ENCODE results near the gene CCDC61. TPM values are rescaled to one million over a fixed set of nuclear protein-coding genes. Genes with fewer than 3 reads are reported as not detected.

Gene CCDC61
- total RNA-seq, 1 donor: 3.6 TPM

DNA sequence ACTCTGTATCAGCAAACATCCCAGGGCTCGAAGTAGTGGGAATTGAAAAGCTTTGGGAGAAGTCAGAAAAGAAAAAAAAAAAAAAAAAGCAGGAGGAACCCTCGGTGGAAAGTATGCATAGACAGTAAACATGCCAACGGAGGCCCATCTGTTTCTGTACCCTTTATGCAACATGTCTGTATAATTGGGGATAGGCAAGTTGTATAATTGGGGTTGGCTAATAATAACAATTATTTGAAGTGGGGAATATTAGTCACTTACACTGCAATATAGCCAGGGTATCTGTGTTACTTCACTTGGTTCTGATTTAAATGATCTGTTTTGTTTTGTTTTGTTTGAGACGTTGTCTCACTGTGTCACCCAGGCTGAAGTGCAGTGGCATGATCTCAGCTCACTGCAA is 57.6 kb downstream of the CCDC61 start:
- DNase-seq (ENCODE audit: insufficient read length, low spot score, missing footprints): no peak
- H3K9me3 ChIP-seq (ENCODE audit: low read depth, low read length): no peaks in the 10 kb centered on the region
- no peaks in the 10 kb centered on the region for H3K36me3 ChIP-seq (ENCODE audit: insufficient read depth, low read length)
- H3K4me3 ChIP-seq (ENCODE audit: insufficient read depth, low read length): no peak overlapping the region
- no peaks in the 10 kb centered on the region for H4K20me1 ChIP-seq (ENCODE audit: insufficient read depth, low read length)
- no peak overlapping the region for H3K4me2 ChIP-seq (ENCODE audit: insufficient read depth, low read length)
- H3K27ac ChIP-seq (ENCODE audit: low read depth, low read length): no peak overlapping the region
- TF ChIP-seq, protein P1, sequence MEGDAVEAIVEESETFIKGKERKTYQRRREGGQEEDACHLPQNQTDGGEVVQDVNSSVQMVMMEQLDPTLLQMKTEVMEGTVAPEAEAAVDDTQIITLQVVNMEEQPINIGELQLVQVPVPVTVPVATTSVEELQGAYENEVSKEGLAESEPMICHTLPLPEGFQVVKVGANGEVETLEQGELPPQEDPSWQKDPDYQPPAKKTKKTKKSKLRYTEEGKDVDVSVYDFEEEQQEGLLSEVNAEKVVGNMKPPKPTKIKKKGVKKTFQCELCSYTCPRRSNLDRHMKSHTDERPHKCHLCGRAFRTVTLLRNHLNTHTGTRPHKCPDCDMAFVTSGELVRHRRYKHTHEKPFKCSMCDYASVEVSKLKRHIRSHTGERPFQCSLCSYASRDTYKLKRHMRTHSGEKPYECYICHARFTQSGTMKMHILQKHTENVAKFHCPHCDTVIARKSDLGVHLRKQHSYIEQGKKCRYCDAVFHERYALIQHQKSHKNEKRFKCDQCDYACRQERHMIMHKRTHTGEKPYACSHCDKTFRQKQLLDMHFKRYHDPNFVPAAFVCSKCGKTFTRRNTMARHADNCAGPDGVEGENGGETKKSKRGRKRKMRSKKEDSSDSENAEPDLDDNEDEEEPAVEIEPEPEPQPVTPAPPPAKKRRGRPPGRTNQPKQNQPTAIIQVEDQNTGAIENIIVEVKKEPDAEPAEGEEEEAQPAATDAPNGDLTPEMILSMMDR (IDR thresholded peaks at IDR 0.05; ENCODE audit: extremely low read depth, low read depth, low read length): no peak
- no peaks in the 10 kb centered on the region for H3K4me1 ChIP-seq (ENCODE audit: insufficient read depth, low read length)
- H3K79me2 ChIP-seq (ENCODE audit: insufficient read depth, low read length): no peaks in the 10 kb centered on the region
- H3K27me3 ChIP-seq (ENCODE audit: insufficient read depth, low read length): peaks cover 67% of the 10 kb centered on the region
- H2AFZ ChIP-seq (ENCODE audit: low read length): no peak overlapping the region

GRCh38 chr19:46056536-46056935 is 61.3 kb downstream of the CCDC61 start:
- Histone ChIP-seq H3K4me1 (ENCODE audit: insufficient read depth, low read length) (no peaks in the 10 kb centered on the region), H3K4me2 (ENCODE audit: insufficient read depth, low read length) (no peak overlapping the region), H2AFZ (ENCODE audit: low read length) (no peak overlapping the region), H3K36me3 (ENCODE audit: insufficient read depth, low read length) (no peaks in the 10 kb centered on the region), H3K9me3 (ENCODE audit: low read depth, low read length) (no peaks in the 10 kb centered on the region), H3K27me3 (ENCODE audit: insufficient read depth, low read length) (peaks cover 59% of the 10 kb centered on the region), H3K27ac (ENCODE audit: low read depth, low read length) (no peak overlapping the region), H3K79me2 (ENCODE audit: insufficient read depth, low read length) (no peaks in the 10 kb centered on the region), H4K20me1 (ENCODE audit: insufficient read depth, low read length) (no peaks in the 10 kb centered on the region), H3K4me3 (ENCODE audit: insufficient read depth, low read length) (no peak overlapping the region)
- DNase-seq (ENCODE audit: insufficient read length, low spot score, missing footprints): no peak
- TF ChIP-seq, protein P1 (IDR thresholded peaks at IDR 0.05; ENCODE audit: extremely low read depth, low read depth, low read length): no peak

DNA sequence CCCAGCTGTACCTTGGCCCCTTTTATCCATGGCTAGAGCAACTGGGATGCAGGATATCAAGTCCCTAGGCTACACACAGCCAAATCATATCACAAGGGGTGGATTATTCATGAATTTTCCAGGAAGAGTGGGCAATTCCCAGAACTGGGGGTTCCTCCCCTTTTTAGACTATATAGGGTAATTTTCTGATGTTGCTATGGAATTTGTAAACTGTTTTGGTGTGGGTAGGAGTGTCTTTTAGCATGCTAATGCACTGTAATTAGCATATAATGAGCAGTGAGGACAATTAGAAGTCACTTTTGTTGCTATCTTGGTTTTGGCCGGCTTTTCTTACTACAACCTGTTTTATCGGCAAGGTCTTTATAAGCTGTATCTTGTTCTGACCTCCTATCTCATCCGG is 63.5 kb downstream of the CCDC61 start:
- no peak overlapping the region for H2AFZ ChIP-seq (ENCODE audit: low read length)
- peaks cover 65% of the 10 kb centered on the region for H3K27me3 ChIP-seq (ENCODE audit: insufficient read depth, low read length)
- no peaks in the 10 kb centered on the region for H3K4me1 ChIP-seq (ENCODE audit: insufficient read depth, low read length)
- no peaks in the 10 kb centered on the region for H3K9me3 ChIP-seq (ENCODE audit: low read depth, low read length)
- H3K27ac ChIP-seq (ENCODE audit: low read depth, low read length): no peak overlapping the region
- no peak overlapping the region for H3K4me3 ChIP-seq (ENCODE audit: insufficient read depth, low read length)
- H3K36me3 ChIP-seq (ENCODE audit: insufficient read depth, low read length): no peaks in the 10 kb centered on the region
- no peak for DNase-seq (ENCODE audit: insufficient read length, low spot score, missing footprints)
- TF ChIP-seq, protein P1 (IDR thresholded peaks at IDR 0.05; ENCODE audit: extremely low read depth, low read depth, low read length): no peak
- H4K20me1 ChIP-seq (ENCODE audit: insufficient read depth, low read length): no peaks in the 10 kb centered on the region
- H3K4me2 ChIP-seq (ENCODE audit: insufficient read depth, low read length): no peak overlapping the region
- no peaks in the 10 kb centered on the region for H3K79me2 ChIP-seq (ENCODE audit: insufficient read depth, low read length)

DNA sequence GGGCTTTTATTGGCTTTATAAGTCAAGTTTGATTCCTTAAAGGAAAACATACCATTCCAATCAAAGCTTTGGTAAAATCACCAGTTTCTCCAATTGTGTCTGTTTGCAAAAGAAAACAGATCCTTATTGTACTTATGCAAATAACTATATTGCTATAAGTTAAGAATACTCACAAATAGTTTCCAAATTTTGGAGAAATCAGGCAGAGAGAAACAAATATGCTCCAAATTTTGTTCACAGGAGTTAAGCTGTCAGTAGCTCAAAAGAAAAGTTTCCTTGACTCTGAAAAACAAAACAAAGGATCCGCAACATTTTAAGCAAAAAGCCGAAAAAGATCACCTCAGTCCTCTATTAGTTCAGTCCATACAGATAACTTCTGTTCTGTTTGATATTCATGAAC is 64.7 kb downstream of the CCDC61 start:
- H2AFZ ChIP-seq (ENCODE audit: low read length): no peak overlapping the region
- no peaks in the 10 kb centered on the region for H3K4me1 ChIP-seq (ENCODE audit: insufficient read depth, low read length)
- TF ChIP-seq, protein P1 (IDR thresholded peaks at IDR 0.05; ENCODE audit: extremely low read depth, low read depth, low read length): no peak
- no peaks in the 10 kb centered on the region for H3K79me2 ChIP-seq (ENCODE audit: insufficient read depth, low read length)
- H3K4me2 ChIP-seq (ENCODE audit: insufficient read depth, low read length): no peak overlapping the region
- H3K4me3 ChIP-seq (ENCODE audit: insufficient read depth, low read length): no peak overlapping the region
- H3K27me3 ChIP-seq (ENCODE audit: insufficient read depth, low read length): peaks cover 58% of the 10 kb centered on the region
- no peaks in the 10 kb centered on the region for H3K36me3 ChIP-seq (ENCODE audit: insufficient read depth, low read length)
- H3K9me3 ChIP-seq (ENCODE audit: low read depth, low read length): no peaks in the 10 kb centered on the region
- H3K27ac ChIP-seq (ENCODE audit: low read depth, low read length): no peak overlapping the region
- DNase-seq (ENCODE audit: insufficient read length, low spot score, missing footprints): no peak
- H4K20me1 ChIP-seq (ENCODE audit: insufficient read depth, low read length): no peaks in the 10 kb centered on the region
